GM12878 (cell line): ENCODE data around the gene VEGFA. TPM values are rescaled to one million over a fixed set of nuclear protein-coding genes. Genes with fewer than 3 reads are reported as not detected.

Source experiments
- ATAC-seq: fragments of 200-7000 bp; cut with Tn5 transposase; 3 replicates; pipeline ENCODE4 v1.9.1; 2020; ENCODE audit warnings: mild to moderate bottlenecking, moderate library complexity
- BruUV-seq: library from RNA; stranded (reverse); fragments of 400-500 nt; replicated peaks from 2 replicates; lab custom pipeline; 2021; lab: Mats Ljungman, UMichigan
- CTCF ChIA-PET: fragments of 300-600 bp; sonication (Branson Sonifier 250); formaldehyde crosslinking; extraction: SDS; loops from one replicate; lab custom pipeline; 2021; ENCODE audit warnings: inconsistent platforms; lab: Yijun Ruan, JAX
- POLR2A ChIA-PET: fragments of 350-600 bp; formaldehyde crosslinking; extraction: SDS; loops from one replicate; lab custom pipeline; 2021; ENCODE audit warnings: inconsistent platforms; lab: Charles Lee
- RAD21 ChIA-PET: fragments of 300-600 bp; sonication (Branson Sonifier 250); formaldehyde crosslinking; loops from one replicate; lab custom pipeline; 2023; ENCODE audit warnings: antibody characterized with exemption; ENCODE audit not compliant: unreplicated experiment; lab: Charles Lee
- SMC1A ChIA-PET: fragments of 300-600 bp; sonication (Branson Sonifier 250); formaldehyde crosslinking; loops from one replicate; lab custom pipeline; 2023; ENCODE audit not compliant: unreplicated experiment, uncharacterized antibody; lab: Charles Lee
- DNase-seq: peaks from one replicate; pipeline ENCODE4 v3.0.0-alpha.2; 2011; ENCODE audit warnings: low read depth, low spot score
- FAIRE-seq: peaks from 3 replicates; lab custom pipeline; 2011; peaks lifted over from hg19 to GRCh38; lab: Jason Lieb, UNC
- H2AFZ ChIP-seq: 2 replicates; pipeline ENCODE4 v1.6.0; 2011; ENCODE audit warnings: low read depth, low read length, control low read depth; ENCODE audit not compliant: control insufficient read depth
- H3K27ac ChIP-seq: 2 replicates; pipeline ENCODE4 v1.5.1; 2011; ENCODE audit warnings: control low read depth; ENCODE audit not compliant: control insufficient read depth, insufficient read depth
- H3K27me3 ChIP-seq, 2 experiments: replicated peaks in 1 of 2; 2 replicates each; pipeline versions ENCODE4 v1.6.0 to v1.6.1; 2011; ENCODE audit warnings: low read length in 1 of 2; ENCODE audit not compliant: control insufficient read depth in 2 of 2, insufficient read depth in 2 of 2
- H3K36me3 ChIP-seq, 2 experiments: 2 replicates each; pipeline ENCODE4 v1.5.1; 2011; ENCODE audit warnings: low read length in 1 of 2; ENCODE audit not compliant: control insufficient read depth in 2 of 2, insufficient read depth in 2 of 2
- H3K4me1 ChIP-seq: 2 replicates; pipeline ENCODE4 v1.6.1; 2011; ENCODE audit warnings: mild to moderate bottlenecking, low read length, moderate library complexity, mixed read lengths; ENCODE audit not compliant: control insufficient read depth, insufficient read depth
- H3K4me2 ChIP-seq: 2 replicates; pipeline ENCODE4 v1.6.0; 2011; ENCODE audit warnings: control low read depth; ENCODE audit not compliant: control insufficient read depth, insufficient read depth
- H3K4me3 ChIP-seq: fragments of 200-600 bp; sonication (generic); 2 replicates; pipeline ENCODE4 v1.5.1; 2016
- H3K79me2 ChIP-seq: 2 replicates; pipeline ENCODE4 v1.6.0; 2011; ENCODE audit warnings: low read length; ENCODE audit not compliant: control insufficient read depth, insufficient read depth
- H3K9ac ChIP-seq: 2 replicates; pipeline ENCODE4 v1.8.0; 2011; ENCODE audit warnings: low read length, control low read depth, mixed read lengths; ENCODE audit not compliant: control insufficient read depth, insufficient read depth
- H3K9me3 ChIP-seq: replicated peaks from 3 replicates; pipeline ENCODE4 v1.5.1; 2011; ENCODE audit warnings: mild to moderate bottlenecking, low read length; ENCODE audit not compliant: control insufficient read depth, insufficient read depth
- H4K20me1 ChIP-seq: 2 replicates; pipeline ENCODE4 v1.6.0; 2011; ENCODE audit not compliant: control insufficient read depth, insufficient read depth
- NR2C2 ChIP-seq: IDR thresholded peaks from 2 replicates; pipeline ENCODE4 v1.6.1; 2011; ENCODE audit warnings: borderline replicate concordance, low read depth; ENCODE audit not compliant: control insufficient read depth, insufficient read length
- NR2F1 ChIP-seq: fragments of 450-650 bp; conservative IDR thresholded peaks from 2 replicates; pipeline ENCODE4 v1.6.1; 2017; ENCODE audit warnings: mild to moderate bottlenecking
- PAX5 ChIP-seq: IDR thresholded peaks from 2 replicates; pipeline ENCODE4 v1.6.1; 2011; ENCODE audit warnings: low read depth, low read length, borderline replicate concordance
- POU2F2 ChIP-seq: IDR thresholded peaks from 3 replicates; pipeline ENCODE4 v1.6.1; 2011; ENCODE audit warnings: low read depth, mild to moderate bottlenecking, low read length, borderline replicate concordance
- SPI1 ChIP-seq: IDR thresholded peaks from 2 replicates; pipeline ENCODE4 v1.6.1; 2011; ENCODE audit warnings: low read depth, mild to moderate bottlenecking, low read length, moderate library complexity, borderline replicate concordance; ENCODE audit not compliant: insufficient read depth
- TCF12 ChIP-seq: IDR thresholded peaks from 2 replicates; pipeline ENCODE4 v1.6.1; 2011; ENCODE audit warnings: low read depth, mild to moderate bottlenecking, low read length
- WGBS: methylation state at CpG from one replicate; pipeline ENCODE4 v1.1.6; 2016; ENCODE audit warnings: low lambda C conversion rate; ENCODE audit not compliant: insufficient replicate concordance, insufficient coverage; ENCODE audit errors: missing lambda C conversion rate; 5-methylcytosine and 5-hydroxymethylcytosine counted together
- in situ Hi-C: fragments of 300-500 bp; cut with MboI; formaldehyde crosslinking; loops from 9 replicates; pipeline ENCODE4 v1.14.3; 2018; ENCODE audit warnings: mixed read lengths
- intact Hi-C: fragments of 100-400 bp; cut with micrococcal nuclease; formaldehyde crosslinking; loops from one replicate; pipeline ENCODE4 v1.14.2; 2022; ENCODE audit not compliant: unreplicated experiment
- polyA plus RNA-seq, 11 experiments: library from polyadenylated mRNA; depleted of rRNA in 4 of 11; unstranded in 6 of 11; stranded (reverse) in 5 of 11; fragments of >200 nt; fragmentation: Nextera tagmentation in 4 of 11; fragmentation: Illumina TruSeq in 1 of 11; extraction: Ambion mirVana in 4 of 11; extraction: Trizol in 1 of 11; gene quantifications; 1 replicate in 1 of 11; 2 replicates in 10 of 11; pipeline versions ENCODE4 v1.2.1 to v1.2.3, GENCODE V29; 2011 to 2016; ENCODE audit warnings: inconsistent platforms in 2 of 11, missing spikeins in 2 of 11, low read depth in 1 of 11
- total RNA-seq, 4 experiments: library from RNA; depleted of rRNA in 3 of 4; stranded (reverse); fragments of >200 nt in 3 of 4; fragmentation: Illumina TruSeq in 1 of 4; extraction: Trizol in 1 of 4; gene quantifications; 2 replicates each; pipeline versions ENCODE4 v1.2.1 to v1.2.3, GENCODE V29; 2013 to 2021
- TF ChIP-seq, protein P1 (sequence below): fragments of 150-350 bp; IDR thresholded peaks from 2 replicates; pipeline ENCODE4 v1.6.1; 2014; ENCODE audit warnings: mild to moderate bottlenecking, low read depth, low read length
- TF ChIP-seq, protein P2 (sequence below): fragments of 450-650 bp; formaldehyde crosslinking; IDR thresholded peaks from 2 replicates; pipeline ENCODE4 v1.5.0; 2022; ENCODE audit warnings: mild to moderate bottlenecking, missing genetic modification characterization

VEGFA gene
- total and polyA plus RNA-seq, 10 of the 15 experiments (the other 5 are each of a cell fraction or from before 2014, with no cell fraction given): 0.96 to 140 (median 16.9) TPM

DNA sequence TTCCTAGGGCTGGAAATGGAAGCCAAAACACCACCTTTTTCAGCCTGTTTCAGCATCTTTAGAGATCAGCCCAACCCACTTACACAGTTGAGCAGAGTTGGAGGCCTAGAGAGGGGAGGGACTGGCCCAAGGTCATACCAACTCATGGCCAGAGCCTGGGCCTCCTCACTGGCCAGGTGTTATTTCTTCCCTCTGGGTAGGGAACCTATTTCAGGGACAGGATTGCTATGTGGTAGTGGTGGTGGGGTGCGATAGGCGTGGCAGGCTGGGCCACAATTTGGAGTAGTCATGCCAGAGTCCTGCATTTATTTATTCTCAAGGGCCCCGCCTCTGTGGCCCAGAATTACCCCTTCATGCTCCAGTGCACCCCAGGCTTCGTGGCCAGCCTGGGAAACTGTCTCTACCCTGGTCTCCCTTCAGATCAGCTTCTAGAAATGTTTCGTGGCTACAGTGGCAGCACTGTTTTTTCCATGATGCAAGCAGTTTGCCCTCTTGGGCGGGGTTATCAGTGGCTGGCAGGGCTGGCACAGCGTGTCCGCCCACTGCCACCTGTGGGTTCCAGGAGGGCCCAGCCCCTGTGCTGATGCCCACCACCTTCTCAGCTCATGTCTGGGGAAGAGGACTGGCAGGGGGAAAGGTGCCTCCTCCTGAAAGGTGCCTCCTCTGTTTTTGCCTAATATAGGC is 6.2 kb downstream of the VEGFA start:
- POLR2A ChIA-PET: interaction anchor here (0.5 to 2.0 kb wide), 4 partner anchors 12 to 236 kb away, joined by 3 to 7 read pairs (median 3); no protein-coding TSS in a partner anchor

More for the DNA sequence above, 6.2 kb downstream of the VEGFA start:
- Histone ChIP-seq H3K9ac (no peak overlapping the region), H3K79me2 (peaks cover 60% of the 10 kb centered on the region), H3K4me1 (peaks cover 22% of the 10 kb centered on the region), H3K9me3 (no peaks in the 10 kb centered on the region), H3K27ac (no peak overlapping the region), H3K4me2 (0 out of 2 replicates have a peak overlapping the region, but pooled peaks have one; percentile 18), H3K36me3 (peaks cover 23 to 32% of the 10 kb centered on the region in 2 experiments; a peak in 3 of 4 replicates), H2AFZ (no peak overlapping the region), H3K27me3 (no peaks in the 10 kb centered on the region)
- DNase-seq: peak; percentile 44
- in situ Hi-C loops (no loop called here), intact Hi-C loops (no loop called here)
- FAIRE-seq: no peak
- ChIA-PET CTCF (interaction anchor here (0.6 to 5.9 kb wide), 14 partner anchors 18 to 303 kb away, joined by 3 to 70 read pairs (median 5); no protein-coding TSS in a partner anchor), SMC1A (interaction anchor here (1.1 to 5.9 kb wide), 7 partner anchors 44 to 303 kb away, joined by 3 to 53 read pairs (median 4); no protein-coding TSS in a partner anchor), RAD21 (interaction anchor here (0.9 to 5.4 kb wide), 5 partner anchors 11 to 303 kb away, joined by 3 to 54 read pairs (median 4); no protein-coding TSS in a partner anchor)
- peak; percentile 35 for ATAC-seq
- no TSS peak for BruUV-seq
- 42% methylated on average over 8 of the region's 8 CpGs for WGBS
- no peak for TF ChIP-seq SPI1
- TF ChIP-seq, protein P1, sequence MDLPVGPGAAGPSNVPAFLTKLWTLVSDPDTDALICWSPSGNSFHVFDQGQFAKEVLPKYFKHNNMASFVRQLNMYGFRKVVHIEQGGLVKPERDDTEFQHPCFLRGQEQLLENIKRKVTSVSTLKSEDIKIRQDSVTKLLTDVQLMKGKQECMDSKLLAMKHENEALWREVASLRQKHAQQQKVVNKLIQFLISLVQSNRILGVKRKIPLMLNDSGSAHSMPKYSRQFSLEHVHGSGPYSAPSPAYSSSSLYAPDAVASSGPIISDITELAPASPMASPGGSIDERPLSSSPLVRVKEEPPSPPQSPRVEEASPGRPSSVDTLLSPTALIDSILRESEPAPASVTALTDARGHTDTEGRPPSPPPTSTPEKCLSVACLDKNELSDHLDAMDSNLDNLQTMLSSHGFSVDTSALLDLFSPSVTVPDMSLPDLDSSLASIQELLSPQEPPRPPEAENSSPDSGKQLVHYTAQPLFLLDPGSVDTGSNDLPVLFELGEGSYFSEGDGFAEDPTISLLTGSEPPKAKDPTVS: no peak
- no peak for TF ChIP-seq NR2C2
- TF ChIP-seq TCF12: no peak
- TF ChIP-seq, protein P2, sequence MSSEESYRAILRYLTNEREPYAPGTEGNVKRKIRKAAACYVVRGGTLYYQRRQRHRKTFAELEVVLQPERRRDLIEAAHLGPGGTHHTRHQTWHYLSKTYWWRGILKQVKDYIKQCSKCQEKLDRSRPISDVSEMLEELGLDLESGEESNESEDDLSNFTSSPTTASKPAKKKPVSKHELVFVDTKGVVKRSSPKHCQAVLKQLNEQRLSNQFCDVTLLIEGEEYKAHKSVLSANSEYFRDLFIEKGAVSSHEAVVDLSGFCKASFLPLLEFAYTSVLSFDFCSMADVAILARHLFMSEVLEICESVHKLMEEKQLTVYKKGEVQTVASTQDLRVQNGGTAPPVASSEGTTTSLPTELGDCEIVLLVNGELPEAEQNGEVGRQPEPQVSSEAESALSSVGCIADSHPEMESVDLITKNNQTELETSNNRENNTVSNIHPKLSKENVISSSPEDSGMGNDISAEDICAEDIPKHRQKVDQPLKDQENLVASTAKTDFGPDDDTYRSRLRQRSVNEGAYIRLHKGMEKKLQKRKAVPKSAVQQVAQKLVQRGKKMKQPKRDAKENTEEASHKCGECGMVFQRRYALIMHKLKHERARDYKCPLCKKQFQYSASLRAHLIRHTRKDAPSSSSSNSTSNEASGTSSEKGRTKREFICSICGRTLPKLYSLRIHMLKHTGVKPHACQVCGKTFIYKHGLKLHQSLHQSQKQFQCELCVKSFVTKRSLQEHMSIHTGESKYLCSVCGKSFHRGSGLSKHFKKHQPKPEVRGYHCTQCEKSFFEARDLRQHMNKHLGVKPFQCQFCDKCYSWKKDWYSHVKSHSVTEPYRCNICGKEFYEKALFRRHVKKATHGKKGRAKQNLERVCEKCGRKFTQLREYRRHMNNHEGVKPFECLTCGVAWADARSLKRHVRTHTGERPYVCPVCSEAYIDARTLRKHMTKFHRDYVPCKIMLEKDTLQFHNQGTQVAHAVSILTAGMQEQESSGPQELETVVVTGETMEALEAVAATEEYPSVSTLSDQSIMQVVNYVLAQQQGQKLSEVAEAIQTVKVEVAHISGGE (CRISPR knock-in tag): no peak
- peak; percentile 80; the same call in 1 of the 2 replicates for TF ChIP-seq PAX5
- TF ChIP-seq POU2F2: no peak
- TF ChIP-seq NR2F1: no peak
- TF ChIP-seq, all 136 proteins: peak for 1
- Histone ChIP-seq H4K20me1 (peaks cover 10% of the 10 kb centered on the region; the same call in 1 of the 2 replicates), H3K4me3 (peak overlapping the region; percentile 98; the same call in 1 of the 2 replicates)
